Lung microvascular endothelial cell (primary cell): ENCODE results near the gene HERC2. TPM values are rescaled to one million over a fixed set of nuclear protein-coding genes. Genes with fewer than 3 reads are reported as not detected.

Experiments
- DNase-seq, 2 donors: peaks; one replicate each; pipeline versions ENCODE4 v3.0.0 to v3.0.0-alpha.2; 2010; ENCODE audit warnings: low read depth in 2 of 2
- total RNA-seq: library from RNA; depleted of rRNA; stranded (reverse); fragments of >200 nt; gene quantifications from 2 replicates; pipeline ENCODE4 v1.2.1, GENCODE V29; 2014

The HERC2 gene
- total RNA-seq, 1 donor from 2014 or later = 48.6 TPM

DNA sequence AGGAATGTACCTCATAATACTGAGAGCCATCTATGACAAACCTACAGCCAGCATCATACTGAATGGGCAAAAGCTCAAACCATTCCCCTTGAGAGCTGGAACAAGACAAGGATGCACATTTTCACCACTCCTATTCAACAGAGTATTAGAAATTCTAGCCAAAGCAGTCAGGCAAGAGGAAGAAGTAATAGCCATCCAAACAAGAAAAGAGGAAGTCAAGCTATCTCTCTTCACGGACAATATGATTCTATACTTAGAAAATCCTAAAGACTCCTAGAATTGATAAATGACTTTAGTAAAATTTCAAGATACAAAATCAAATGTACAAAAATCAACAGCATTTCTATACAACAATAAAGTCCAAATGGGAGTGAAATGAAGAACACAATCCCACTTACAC is 253.0 kb downstream of the HERC2 start:
- no peak for DNase-seq

DNA sequence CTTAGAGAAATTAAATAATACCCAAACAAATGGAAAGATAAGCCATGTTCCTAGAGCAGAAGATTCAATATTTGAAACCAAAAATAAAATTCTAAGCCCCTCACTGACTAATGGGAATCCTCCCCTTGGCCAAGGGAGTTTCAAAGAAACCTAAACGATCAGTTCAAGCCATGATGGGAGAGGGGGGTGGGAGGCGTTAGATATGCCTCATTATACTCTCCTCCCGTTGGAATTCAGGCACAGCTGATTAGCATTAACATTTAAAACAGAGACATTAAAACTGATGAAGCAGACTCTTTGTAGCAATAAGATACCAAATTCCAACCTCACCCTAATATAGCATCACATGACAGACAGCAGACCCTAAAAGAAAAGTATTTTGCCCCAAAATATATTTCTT is 255.7 kb downstream of the HERC2 start:
- no peak for DNase-seq

Other genes starting within 250 kb of the HERC2 start
- not detected in 2 replicates for gene OCA2, start 222.9 kb downstream of the HERC2 start, total RNA-seq
- gene GOLGA6L24, start 35.9 kb upstream of the HERC2 start, total RNA-seq = not detected in 2 replicates
- gene GOLGA8F, start 56.5 kb upstream of the HERC2 start, total RNA-seq = not detected in 2 replicates
- not detected in 2 replicates for gene GOLGA8G, start 210.8 kb upstream of the HERC2 start, total RNA-seq
- not detected in 2 replicates for gene GOLGA6L25, start 231.4 kb upstream of the HERC2 start, total RNA-seq